HepG2 (cell line): ENCODE results near the gene MRE11. TPM values are rescaled to one million over a fixed set of nuclear protein-coding genes. Genes with fewer than 3 reads are reported as not detected.

Experiments
- ATAC-seq: fragments of 200-7000 bp; cut with Tn5 transposase; 3 replicates; pipeline ENCODE4 v1.9.1; 2020; ENCODE audit warnings: mild to moderate bottlenecking, moderate library complexity
- BruUV-seq: library from RNA; stranded (reverse); fragments of 400-500 nt; replicated peaks from 2 replicates; lab custom pipeline; 2021; lab: Mats Ljungman, UMichigan
- CTCF ChIA-PET: fragments of 300-600 bp; formaldehyde crosslinking; extraction: SDS; loops from one replicate; lab custom pipeline; 2021; ENCODE audit warnings: low total read pairs, inconsistent platforms, low intra/inter-chr PET ratio; lab: Yijun Ruan, JAX
- POLR2A ChIA-PET: fragments of 350-600 bp; sonication (Branson Sonifier 250); formaldehyde crosslinking; loops from one replicate; lab custom pipeline; 2020; ENCODE audit warnings: antibody characterized with exemption, inconsistent platforms; lab: Yijun Ruan, JAX
- DNase-seq: peaks from one replicate; pipeline ENCODE4 v3.0.0-alpha.2; 2015; ENCODE audit warnings: low spot score
- FAIRE-seq: peaks from 3 replicates; lab custom pipeline; 2011; peaks lifted over from hg19 to GRCh38; lab: Jason Lieb, UNC
- H2AFZ ChIP-seq: one replicate; pipeline ENCODE4 v1.6.1; 2011; ENCODE audit warnings: low read length, inconsistent platforms
- H3K27ac ChIP-seq: fragments of 300-600 bp; 3 replicates; pipeline ENCODE4 v1.8.0; 2011; ENCODE audit warnings: mixed run types, mild to moderate bottlenecking, mixed read lengths, low read length, inconsistent platforms; ENCODE audit not compliant: insufficient read depth; ENCODE audit errors: extremely low read length
- H3K27me3 ChIP-seq, 2 experiments: fragments of 200-600 bp in 1 of 2; 2 replicates in 1 of 2; 3 replicates in 1 of 2; pipeline versions ENCODE4 v1.6.0 to v1.8.0; 2011; ENCODE audit warnings: low read length in 2 of 2, mild to moderate bottlenecking in 2 of 2, moderate library complexity in 2 of 2, inconsistent platforms in 1 of 2; ENCODE audit not compliant: insufficient read depth in 2 of 2, control insufficient read depth in 1 of 2
- H3K36me3 ChIP-seq, 2 experiments: fragments of 200-600 bp in 1 of 2; replicated peaks in 1 of 2; 2 replicates in 1 of 2; 3 replicates in 1 of 2; pipeline versions ENCODE4 v1.5.1 to v1.8.0; 2011; ENCODE audit warnings: low read length in 2 of 2, inconsistent platforms in 1 of 2; ENCODE audit not compliant: insufficient read depth in 2 of 2, control insufficient read depth in 1 of 2
- H3K4me1 ChIP-seq: 2 replicates; pipeline ENCODE4 v1.5.1; 2012; ENCODE audit warnings: low read length, inconsistent platforms; ENCODE audit not compliant: insufficient read depth
- H3K4me2 ChIP-seq: 2 replicates; pipeline ENCODE4 v1.6.0; 2011; ENCODE audit warnings: low read depth, low read length, inconsistent platforms
- H3K4me3 ChIP-seq, 3 experiments: fragments of 200-600 bp in 1 of 3; sonication (generic), shearing (Covaris generic) in 1 of 3; replicated peaks in 1 of 3; 2 replicates each; pipeline ENCODE4 v1.5.1; 2011 to 2016; ENCODE audit warnings: low read length in 3 of 3, inconsistent platforms in 2 of 3, low read depth in 2 of 3, mild to moderate bottlenecking in 2 of 3, control low read depth in 1 of 3, mixed read lengths in 1 of 3; ENCODE audit not compliant: insufficient read depth in 1 of 3
- H3K79me2 ChIP-seq: one replicate; pipeline ENCODE4 v1.6.1; 2011; ENCODE audit warnings: low read length, inconsistent platforms; ENCODE audit not compliant: insufficient read depth
- H3K9ac ChIP-seq: 2 replicates; pipeline ENCODE4 v1.6.0; 2011; ENCODE audit warnings: mild to moderate bottlenecking, low read depth, low read length, inconsistent platforms; ENCODE audit not compliant: insufficient read depth
- H3K9me3 ChIP-seq: 2 replicates; pipeline ENCODE4 v1.5.1; 2012; ENCODE audit warnings: mild to moderate bottlenecking, low read length
- H4K20me1 ChIP-seq: 2 replicates; pipeline ENCODE4 v1.6.0; 2011; ENCODE audit warnings: inconsistent platforms, mild to moderate bottlenecking, low read length, moderate library complexity; ENCODE audit not compliant: insufficient read depth
- TFE3 ChIP-seq: IDR thresholded peaks from 2 replicates; pipeline ENCODE4 v1.6.1; 2016
- WGBS: methylation state at CpG from one replicate; pipeline ENCODE4 v1.1.6; 2017; ENCODE audit warnings: low lambda C conversion rate; 5-methylcytosine and 5-hydroxymethylcytosine counted together
- in situ Hi-C: cut with HindIII; loops from 2 replicates; pipeline ENCODE4 v1.10.0; 2017; ENCODE audit warnings: low pct_unique_long_range_greater_than_20kb; ENCODE audit not compliant: extremely low pct_ligation_motif_present
- intact Hi-C: fragments of 100-400 bp; cut with micrococcal nuclease; formaldehyde crosslinking; loops from one replicate; pipeline ENCODE4 v1.10.0; 2022; ENCODE audit not compliant: unreplicated experiment
- polyA plus RNA-seq, 8 experiments: library from polyadenylated mRNA; depleted of rRNA in 3 of 8; stranded (reverse) in 7 of 8; unstranded in 1 of 8; fragments of >200 nt; fragmentation: Illumina TruSeq in 4 of 8; extraction: Trizol in 4 of 8; gene quantifications; 2 replicates each; pipeline versions ENCODE4 v1.2.1 to v1.2.3, GENCODE V29; 2011 to 2016; ENCODE audit warnings: low read depth in 4 of 8, missing spikeins in 1 of 8, mixed read lengths in 1 of 8; ENCODE audit not compliant: insufficient read depth in 1 of 8
- total RNA-seq, 5 experiments: library from RNA; depleted of rRNA; stranded (reverse); fragments of >200 nt; fragmentation: Illumina TruSeq; extraction: Trizol; gene quantifications; 2 replicates each; pipeline ENCODE4 v1.2.3, GENCODE V29; 2016; ENCODE audit warnings: low read depth in 1 of 5
- TF ChIP-seq, protein P1 (sequence below): sonication (generic); formaldehyde crosslinking; IDR thresholded peaks from 2 replicates; pipeline ENCODE4 v1.5.0; 2020; ENCODE audit warnings: mild to moderate bottlenecking, missing genetic modification reagents
- TF ChIP-seq, protein P2 (sequence below): sonication (generic); formaldehyde crosslinking; IDR thresholded peaks from 2 replicates; pipeline ENCODE4 v1.5.0; 2020; ENCODE audit warnings: mild to moderate bottlenecking, missing genetic modification reagents, moderate library complexity
- TF ChIP-seq, protein P3 (sequence below): sonication (generic); formaldehyde crosslinking; IDR thresholded peaks from 2 replicates; pipeline ENCODE4 v1.4.0; 2020; ENCODE audit warnings: missing genetic modification reagents

The MRE11 gene
- total and polyA plus RNA-seq, 2 of the 13 experiments (the other 11 are each of a cell fraction or from before 2014, with no cell fraction given), result 7.2 to 37.3 TPM

GRCh38 chr11:94494126-94494680 is 559 bp upstream of the MRE11 start:
- H2AFZ ChIP-seq, result no peak overlapping the region
- in situ Hi-C loops, result no loop called here
- TF ChIP-seq, protein P1, sequence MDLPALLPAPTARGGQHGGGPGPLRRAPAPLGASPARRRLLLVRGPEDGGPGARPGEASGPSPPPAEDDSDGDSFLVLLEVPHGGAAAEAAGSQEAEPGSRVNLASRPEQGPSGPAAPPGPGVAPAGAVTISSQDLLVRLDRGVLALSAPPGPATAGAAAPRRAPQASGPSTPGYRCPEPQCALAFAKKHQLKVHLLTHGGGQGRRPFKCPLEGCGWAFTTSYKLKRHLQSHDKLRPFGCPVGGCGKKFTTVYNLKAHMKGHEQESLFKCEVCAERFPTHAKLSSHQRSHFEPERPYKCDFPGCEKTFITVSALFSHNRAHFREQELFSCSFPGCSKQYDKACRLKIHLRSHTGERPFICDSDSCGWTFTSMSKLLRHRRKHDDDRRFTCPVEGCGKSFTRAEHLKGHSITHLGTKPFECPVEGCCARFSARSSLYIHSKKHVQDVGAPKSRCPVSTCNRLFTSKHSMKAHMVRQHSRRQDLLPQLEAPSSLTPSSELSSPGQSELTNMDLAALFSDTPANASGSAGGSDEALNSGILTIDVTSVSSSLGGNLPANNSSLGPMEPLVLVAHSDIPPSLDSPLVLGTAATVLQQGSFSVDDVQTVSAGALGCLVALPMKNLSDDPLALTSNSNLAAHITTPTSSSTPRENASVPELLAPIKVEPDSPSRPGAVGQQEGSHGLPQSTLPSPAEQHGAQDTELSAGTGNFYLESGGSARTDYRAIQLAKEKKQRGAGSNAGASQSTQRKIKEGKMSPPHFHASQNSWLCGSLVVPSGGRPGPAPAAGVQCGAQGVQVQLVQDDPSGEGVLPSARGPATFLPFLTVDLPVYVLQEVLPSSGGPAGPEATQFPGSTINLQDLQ (CRISPR knock-in tag), result no peak
- TF ChIP-seq, protein P2, sequence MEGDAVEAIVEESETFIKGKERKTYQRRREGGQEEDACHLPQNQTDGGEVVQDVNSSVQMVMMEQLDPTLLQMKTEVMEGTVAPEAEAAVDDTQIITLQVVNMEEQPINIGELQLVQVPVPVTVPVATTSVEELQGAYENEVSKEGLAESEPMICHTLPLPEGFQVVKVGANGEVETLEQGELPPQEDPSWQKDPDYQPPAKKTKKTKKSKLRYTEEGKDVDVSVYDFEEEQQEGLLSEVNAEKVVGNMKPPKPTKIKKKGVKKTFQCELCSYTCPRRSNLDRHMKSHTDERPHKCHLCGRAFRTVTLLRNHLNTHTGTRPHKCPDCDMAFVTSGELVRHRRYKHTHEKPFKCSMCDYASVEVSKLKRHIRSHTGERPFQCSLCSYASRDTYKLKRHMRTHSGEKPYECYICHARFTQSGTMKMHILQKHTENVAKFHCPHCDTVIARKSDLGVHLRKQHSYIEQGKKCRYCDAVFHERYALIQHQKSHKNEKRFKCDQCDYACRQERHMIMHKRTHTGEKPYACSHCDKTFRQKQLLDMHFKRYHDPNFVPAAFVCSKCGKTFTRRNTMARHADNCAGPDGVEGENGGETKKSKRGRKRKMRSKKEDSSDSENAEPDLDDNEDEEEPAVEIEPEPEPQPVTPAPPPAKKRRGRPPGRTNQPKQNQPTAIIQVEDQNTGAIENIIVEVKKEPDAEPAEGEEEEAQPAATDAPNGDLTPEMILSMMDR, result 0 out of 2 replicates have a peak, but pooled peaks have one; percentile 5
- no peak for TF ChIP-seq TFE3
- TF ChIP-seq, protein P3, sequence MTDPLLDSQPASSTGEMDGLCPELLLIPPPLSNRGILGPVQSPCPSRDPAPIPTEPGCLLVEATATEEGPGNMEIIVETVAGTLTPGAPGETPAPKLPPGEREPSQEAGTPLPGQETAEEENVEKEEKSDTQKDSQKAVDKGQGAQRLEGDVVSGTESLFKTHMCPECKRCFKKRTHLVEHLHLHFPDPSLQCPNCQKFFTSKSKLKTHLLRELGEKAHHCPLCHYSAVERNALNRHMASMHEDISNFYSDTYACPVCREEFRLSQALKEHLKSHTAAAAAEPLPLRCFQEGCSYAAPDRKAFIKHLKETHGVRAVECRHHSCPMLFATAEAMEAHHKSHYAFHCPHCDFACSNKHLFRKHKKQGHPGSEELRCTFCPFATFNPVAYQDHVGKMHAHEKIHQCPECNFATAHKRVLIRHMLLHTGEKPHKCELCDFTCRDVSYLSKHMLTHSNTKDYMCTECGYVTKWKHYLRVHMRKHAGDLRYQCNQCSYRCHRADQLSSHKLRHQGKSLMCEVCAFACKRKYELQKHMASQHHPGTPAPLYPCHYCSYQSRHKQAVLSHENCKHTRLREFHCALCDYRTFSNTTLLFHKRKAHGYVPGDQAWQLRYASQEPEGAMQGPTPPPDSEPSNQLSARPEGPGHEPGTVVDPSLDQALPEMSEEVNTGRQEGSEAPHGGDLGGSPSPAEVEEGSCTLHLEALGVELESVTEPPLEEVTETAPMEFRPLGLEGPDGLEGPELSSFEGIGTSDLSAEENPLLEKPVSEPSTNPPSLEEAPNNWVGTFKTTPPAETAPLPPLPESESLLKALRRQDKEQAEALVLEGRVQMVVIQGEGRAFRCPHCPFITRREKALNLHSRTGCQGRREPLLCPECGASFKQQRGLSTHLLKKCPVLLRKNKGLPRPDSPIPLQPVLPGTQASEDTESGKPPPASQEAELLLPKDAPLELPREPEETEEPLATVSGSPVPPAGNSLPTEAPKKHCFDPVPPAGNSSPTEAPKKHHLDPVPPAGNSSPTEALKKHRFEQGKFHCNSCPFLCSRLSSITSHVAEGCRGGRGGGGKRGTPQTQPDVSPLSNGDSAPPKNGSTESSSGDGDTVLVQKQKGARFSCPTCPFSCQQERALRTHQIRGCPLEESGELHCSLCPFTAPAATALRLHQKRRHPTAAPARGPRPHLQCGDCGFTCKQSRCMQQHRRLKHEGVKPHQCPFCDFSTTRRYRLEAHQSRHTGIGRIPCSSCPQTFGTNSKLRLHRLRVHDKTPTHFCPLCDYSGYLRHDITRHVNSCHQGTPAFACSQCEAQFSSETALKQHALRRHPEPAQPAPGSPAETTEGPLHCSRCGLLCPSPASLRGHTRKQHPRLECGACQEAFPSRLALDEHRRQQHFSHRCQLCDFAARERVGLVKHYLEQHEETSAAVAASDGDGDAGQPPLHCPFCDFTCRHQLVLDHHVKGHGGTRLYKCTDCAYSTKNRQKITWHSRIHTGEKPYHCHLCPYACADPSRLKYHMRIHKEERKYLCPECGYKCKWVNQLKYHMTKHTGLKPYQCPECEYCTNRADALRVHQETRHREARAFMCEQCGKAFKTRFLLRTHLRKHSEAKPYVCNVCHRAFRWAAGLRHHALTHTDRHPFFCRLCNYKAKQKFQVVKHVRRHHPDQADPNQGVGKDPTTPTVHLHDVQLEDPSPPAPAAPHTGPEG (CRISPR knock-in tag), result no peak

More at GRCh38 chr11:94494126-94494680, 559 bp upstream of the MRE11 start:
- Histone ChIP-seq H3K9ac (peak overlapping the region; percentile 86), H3K27ac (peak overlapping the region; percentile 89), H3K4me3 (peak overlapping the region; percentile 80 to 90 (median 86)), H3K4me1 (peaks cover 29% of the 10 kb centered on the region), H3K79me2 (peaks cover 32% of the 10 kb centered on the region), H3K9me3 (no peaks in the 10 kb centered on the region), H3K27me3 (no peaks in the 10 kb centered on the region; a peak in 1 of 5 replicates), H3K4me2 (peak overlapping the region; percentile 81), H4K20me1 (no peaks in the 10 kb centered on the region), H3K36me3 (peaks cover 4 to 24% of the 10 kb centered on the region in 2 experiments; a peak in 3 of 5 replicates)
- ATAC-seq, result peak; percentile 82
- FAIRE-seq, result no peak
- intact Hi-C loops, result loop anchor here (5.0 kb wide), 2 partner anchors 367 to 572 kb away; partner anchors contain the start of gene PANX1
- ChIA-PET CTCF (no interaction called here), POLR2A (interaction anchor here (1.0 to 1.3 kb wide), 4 partner anchors 19 to 753 kb away, joined by 3 to 5 read pairs (median 4); partner anchors contain the start of genes C11orf54, C11orf97, PANX1 and TAF1D)
- 1% methylated on average over 10 of the region's 19 CpGs for WGBS
- no TSS peak for BruUV-seq
- DNase-seq, result no peak
